Stomach (tissue), 4 donors: ENCODE measurements around the gene RIPPLY2.

Experiments
- EP300 ChIP-seq: sonication (generic); formaldehyde crosslinking; IDR thresholded peaks from one replicate; pipeline ENCODE4 v1.6.1; 2017; ENCODE audit warnings: antibody characterized with exemption
- POLR2A ChIP-seq, 4 donors: fragments of 450-650 bp; IDR thresholded peaks; one replicate each; pipeline ENCODE4 v1.6.1; 2016; ENCODE audit warnings: antibody characterized with exemption in 4 of 4, control low read depth in 2 of 4, mild to moderate bottlenecking in 1 of 4, moderate library complexity in 1 of 4
- POLR2AphosphoS5 ChIP-seq, 3 donors: sonication (generic); formaldehyde crosslinking; IDR thresholded peaks; one replicate each; pipeline ENCODE4 v1.6.1; 2016; ENCODE audit warnings: antibody characterized with exemption in 3 of 3
- TF ChIP-seq, protein P1 (sequence below), 7 experiments: fragments of 450-650 bp in 4 of 7; fragments of 200-600 bp in 3 of 7; sonication (generic) in 3 of 7; IDR thresholded peaks; one replicate each; pipeline ENCODE4 v1.5.1; 2016 to 2019; ENCODE audit warnings: antibody characterized with exemption in 7 of 7, control low read depth in 2 of 7, mild to moderate bottlenecking in 1 of 7

DNA sequence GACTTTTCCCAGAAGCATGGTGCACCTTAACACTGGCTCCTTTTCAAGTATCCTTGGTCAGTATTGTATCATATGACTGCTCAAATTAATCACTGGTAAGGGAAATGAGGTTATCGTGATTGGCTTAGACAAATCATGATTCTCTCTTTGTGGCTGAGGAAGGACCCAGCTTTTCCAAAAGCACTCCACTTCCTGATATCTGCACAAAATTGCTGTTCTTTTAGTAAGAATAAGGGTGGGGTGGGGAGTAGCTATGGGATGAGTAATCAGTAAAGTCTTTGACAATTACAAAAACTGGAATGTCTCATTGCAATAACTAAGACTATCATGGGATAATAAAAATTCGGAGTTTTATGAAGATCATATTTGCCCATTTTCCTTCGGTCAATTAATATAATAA, 9.0 kb upstream of the RIPPLY2 start:
- no peak for TF ChIP-seq POLR2AphosphoS5 (IDR thresholded peaks at IDR 0.05)
- TF ChIP-seq, protein P1, sequence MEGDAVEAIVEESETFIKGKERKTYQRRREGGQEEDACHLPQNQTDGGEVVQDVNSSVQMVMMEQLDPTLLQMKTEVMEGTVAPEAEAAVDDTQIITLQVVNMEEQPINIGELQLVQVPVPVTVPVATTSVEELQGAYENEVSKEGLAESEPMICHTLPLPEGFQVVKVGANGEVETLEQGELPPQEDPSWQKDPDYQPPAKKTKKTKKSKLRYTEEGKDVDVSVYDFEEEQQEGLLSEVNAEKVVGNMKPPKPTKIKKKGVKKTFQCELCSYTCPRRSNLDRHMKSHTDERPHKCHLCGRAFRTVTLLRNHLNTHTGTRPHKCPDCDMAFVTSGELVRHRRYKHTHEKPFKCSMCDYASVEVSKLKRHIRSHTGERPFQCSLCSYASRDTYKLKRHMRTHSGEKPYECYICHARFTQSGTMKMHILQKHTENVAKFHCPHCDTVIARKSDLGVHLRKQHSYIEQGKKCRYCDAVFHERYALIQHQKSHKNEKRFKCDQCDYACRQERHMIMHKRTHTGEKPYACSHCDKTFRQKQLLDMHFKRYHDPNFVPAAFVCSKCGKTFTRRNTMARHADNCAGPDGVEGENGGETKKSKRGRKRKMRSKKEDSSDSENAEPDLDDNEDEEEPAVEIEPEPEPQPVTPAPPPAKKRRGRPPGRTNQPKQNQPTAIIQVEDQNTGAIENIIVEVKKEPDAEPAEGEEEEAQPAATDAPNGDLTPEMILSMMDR (IDR thresholded peaks at IDR 0.05) = no peak
- no peak for TF ChIP-seq POLR2A (IDR thresholded peaks at IDR 0.05)
- TF ChIP-seq EP300 = no peak
